DND-41 (cell line): ENCODE results near the gene MAP2K4.

Experiments
- EZH2 ChIP-seq: IDR thresholded peaks from 3 replicates; pipeline ENCODE4 v1.6.1; 2012; ENCODE audit warnings: borderline replicate concordance, low read depth, mild to moderate bottlenecking, moderate library complexity, low read length, inconsistent platforms; ENCODE audit not compliant: severe bottlenecking
- TF ChIP-seq, protein P1 (sequence below): IDR thresholded peaks from 2 replicates; pipeline ENCODE4 v1.5.1; 2012; ENCODE audit warnings: borderline replicate concordance, low read length, moderate library complexity, mild to moderate bottlenecking; ENCODE audit not compliant: poor library complexity, severe bottlenecking; ENCODE audit errors: extremely low read depth

DNA sequence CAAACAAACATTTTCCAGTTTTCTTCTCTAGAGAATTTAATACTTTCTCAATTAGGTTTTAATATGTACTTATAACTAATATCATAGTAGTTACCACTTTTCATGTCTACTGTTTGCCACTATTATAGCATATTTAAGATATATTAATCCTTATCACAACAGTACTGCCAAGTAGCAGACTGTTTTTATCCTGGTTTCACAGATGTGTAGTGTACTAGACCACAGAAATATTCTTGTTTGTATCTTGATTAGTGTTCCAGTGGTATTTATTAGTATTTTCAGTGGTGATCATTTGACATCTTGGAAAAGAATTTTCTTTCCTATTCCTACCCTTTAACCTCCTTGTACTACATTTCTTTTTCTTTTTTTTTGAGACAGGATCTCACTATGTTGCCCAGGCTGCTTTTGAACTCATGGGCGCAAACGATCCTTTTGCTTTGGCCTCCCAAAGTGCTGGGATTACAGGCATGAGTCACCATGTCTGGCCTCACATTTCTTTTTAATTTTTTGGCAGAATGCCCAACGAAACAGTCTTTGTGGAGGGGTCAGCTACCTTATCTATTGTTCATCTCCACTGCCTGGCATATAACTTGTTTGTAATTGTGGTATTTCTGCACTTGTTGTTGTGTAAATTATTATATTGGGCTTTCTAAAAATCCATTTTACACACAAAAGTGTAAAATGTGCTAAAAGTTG, 27.2 kb downstream of the MAP2K4 start:
- TF ChIP-seq, protein P1, sequence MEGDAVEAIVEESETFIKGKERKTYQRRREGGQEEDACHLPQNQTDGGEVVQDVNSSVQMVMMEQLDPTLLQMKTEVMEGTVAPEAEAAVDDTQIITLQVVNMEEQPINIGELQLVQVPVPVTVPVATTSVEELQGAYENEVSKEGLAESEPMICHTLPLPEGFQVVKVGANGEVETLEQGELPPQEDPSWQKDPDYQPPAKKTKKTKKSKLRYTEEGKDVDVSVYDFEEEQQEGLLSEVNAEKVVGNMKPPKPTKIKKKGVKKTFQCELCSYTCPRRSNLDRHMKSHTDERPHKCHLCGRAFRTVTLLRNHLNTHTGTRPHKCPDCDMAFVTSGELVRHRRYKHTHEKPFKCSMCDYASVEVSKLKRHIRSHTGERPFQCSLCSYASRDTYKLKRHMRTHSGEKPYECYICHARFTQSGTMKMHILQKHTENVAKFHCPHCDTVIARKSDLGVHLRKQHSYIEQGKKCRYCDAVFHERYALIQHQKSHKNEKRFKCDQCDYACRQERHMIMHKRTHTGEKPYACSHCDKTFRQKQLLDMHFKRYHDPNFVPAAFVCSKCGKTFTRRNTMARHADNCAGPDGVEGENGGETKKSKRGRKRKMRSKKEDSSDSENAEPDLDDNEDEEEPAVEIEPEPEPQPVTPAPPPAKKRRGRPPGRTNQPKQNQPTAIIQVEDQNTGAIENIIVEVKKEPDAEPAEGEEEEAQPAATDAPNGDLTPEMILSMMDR: no peak
- no peak for TF ChIP-seq EZH2
